Keratinocyte (primary cell): ENCODE data around the gene SLC12A1. TPM values are rescaled to one million over a fixed set of nuclear protein-coding genes. Genes with fewer than 3 reads are reported as not detected.

Source experiments
- DNase-seq: peaks from one replicate; pipeline ENCODE4 v3.0.0-alpha.2; 2011; ENCODE audit warnings: low read depth, missing footprints, low spot score
- FAIRE-seq: peaks from 2 replicates; lab custom pipeline; 2011; peaks lifted over from hg19 to GRCh38; lab: Jason Lieb, UNC
- H2AFZ ChIP-seq: 2 replicates; pipeline ENCODE4 v1.6.0; 2012; ENCODE audit warnings: low read length, control low read depth, inconsistent platforms; ENCODE audit not compliant: control insufficient read depth
- H3K27ac ChIP-seq: 2 replicates; pipeline ENCODE4 v1.5.1; 2011; ENCODE audit warnings: low read length; ENCODE audit not compliant: control insufficient read depth, insufficient read depth
- H3K27me3 ChIP-seq: 3 replicates; pipeline ENCODE4 v1.6.0; 2011; ENCODE audit warnings: low read length; ENCODE audit not compliant: control insufficient read depth, insufficient read depth; ENCODE audit errors: extremely low read depth
- H3K36me3 ChIP-seq, 2 experiments: 2 replicates in 1 of 2; 3 replicates in 1 of 2; pipeline ENCODE4 v1.5.1; 2011; ENCODE audit warnings: low read length in 2 of 2, mild to moderate bottlenecking in 1 of 2; ENCODE audit not compliant: control insufficient read depth in 2 of 2, insufficient read depth in 2 of 2; ENCODE audit errors: extremely low read depth in 1 of 2
- H3K4me1 ChIP-seq: 3 replicates; pipeline ENCODE4 v1.5.1; 2011; ENCODE audit warnings: low read length; ENCODE audit not compliant: control insufficient read depth, insufficient read depth; ENCODE audit errors: extremely low read depth
- H3K4me2 ChIP-seq: 3 replicates; pipeline ENCODE4 v1.6.0; 2011; ENCODE audit warnings: low read depth, low read length; ENCODE audit not compliant: control insufficient read depth, insufficient read depth; ENCODE audit errors: extremely low read depth
- H3K4me3 ChIP-seq, 3 experiments: fragments of 200-600 bp in 1 of 3; sonication (generic) in 1 of 3; 2 replicates in 2 of 3; 3 replicates in 1 of 3; pipeline ENCODE4 v1.5.1; 2011 to 2016; ENCODE audit warnings: low read length in 3 of 3, mild to moderate bottlenecking in 3 of 3, control low read depth in 2 of 3, inconsistent platforms in 1 of 3, low read depth in 1 of 3, mixed read lengths in 1 of 3, mixed run types in 1 of 3, moderate library complexity in 1 of 3; ENCODE audit not compliant: control insufficient read depth in 2 of 3, insufficient read depth in 2 of 3; ENCODE audit errors: extremely low read depth in 1 of 3
- H3K79me2 ChIP-seq: 2 replicates; pipeline ENCODE4 v1.6.0; 2012; ENCODE audit warnings: low read length; ENCODE audit not compliant: control insufficient read depth, insufficient read depth
- H3K9ac ChIP-seq: 3 replicates; pipeline ENCODE4 v1.6.0; 2011; ENCODE audit warnings: low read length; ENCODE audit not compliant: control insufficient read depth, insufficient read depth; ENCODE audit errors: extremely low read depth
- H3K9me1 ChIP-seq: 3 replicates; pipeline ENCODE4 v1.6.0; 2011; ENCODE audit warnings: low read length; ENCODE audit not compliant: control insufficient read depth, insufficient read depth; ENCODE audit errors: extremely low read depth
- H3K9me3 ChIP-seq: 2 replicates; pipeline ENCODE4 v1.5.1; 2012; ENCODE audit warnings: low read depth, low read length; ENCODE audit not compliant: control insufficient read depth
- H4K20me1 ChIP-seq: 3 replicates; pipeline ENCODE4 v1.6.0; 2011; ENCODE audit warnings: low read length; ENCODE audit not compliant: control insufficient read depth, insufficient read depth; ENCODE audit errors: extremely low read depth
- CTCF ChIP-seq, 3 experiments: IDR thresholded peaks in 1 of 3; conservative IDR thresholded peaks in 1 of 3; optimal IDR thresholded peaks in 1 of 3; 2 replicates in 2 of 3; 3 replicates in 1 of 3; pipeline versions ENCODE3 to v1.5.1; 2011; ENCODE audit warnings: low read length in 3 of 3, mild to moderate bottlenecking in 3 of 3, moderate library complexity in 2 of 3, control low read depth in 1 of 3, inconsistent platforms in 1 of 3; ENCODE audit not compliant: insufficient read depth in 2 of 3; ENCODE audit errors: extremely low read depth in 1 of 3
- EZH2 ChIP-seq: IDR thresholded peaks from one replicate; pipeline ENCODE4 v1.6.1; 2012; ENCODE audit warnings: inconsistent platforms, mild to moderate bottlenecking, low read length, moderate library complexity
- dilution Hi-C: fragments of 300-500 bp; cut with MboI; formaldehyde crosslinking; loops from one replicate; pipeline ENCODE4 v1.7.0; 2020; ENCODE audit warnings: low sequenced_read_pairs; ENCODE audit not compliant: extremely low pct_ligation_motif_present
- polyA plus RNA-seq, 5 experiments: library from polyadenylated mRNA; depleted of rRNA in 3 of 5; stranded (reverse) in 3 of 5; stranded (forward) in 1 of 5; unstranded in 1 of 5; fragments of >200 nt; gene quantifications; 1 replicate in 1 of 5; 2 replicates in 3 of 5; 3 replicates in 1 of 5; pipeline versions ENCODE4 v1.2.1 to v1.2.3, GENCODE V29; 2011 to 2012; ENCODE audit warnings: missing spikeins in 2 of 5, low read depth in 1 of 5, low replicate concordance in 1 of 5

Gene SLC12A1
- polyA plus RNA-seq, 1 donor (not counting 4 experiments of a cell fraction or from before 2014, with no cell fraction given) = not detected

GRCh38 chr15:48176112-48176511, 30.0 kb upstream of the SLC12A1 start:
- Histone ChIP-seq H3K27ac (no peak overlapping the region), H4K20me1 (no peaks in the 10 kb centered on the region), H3K9ac (no peak overlapping the region), H3K4me3 (no peak overlapping the region), H3K27me3 (peaks cover 4% of the 10 kb centered on the region), H3K4me2 (no peak overlapping the region), H3K9me3 (no peaks in the 10 kb centered on the region), H3K36me3 (no peaks in the 10 kb centered on the region), H3K9me1 (no peaks in the 10 kb centered on the region), H3K79me2 (no peaks in the 10 kb centered on the region), H3K4me1 (no peaks in the 10 kb centered on the region), H2AFZ (no peak overlapping the region)
- DNase-seq (no peak), FAIRE-seq (no peak)
- no peak for TF ChIP-seq CTCF (optimal IDR thresholded peaks at IDR 0.05 in 1 of 3, IDR thresholded peaks at IDR 0.05 in 1 of 3, conservative IDR thresholded peaks at IDR 0.05 in 1 of 3; ENCODE audit: extremely low read depth in 1 of 3, insufficient read depth in 2 of 3, low read length in 3 of 3)
- no peak for TF ChIP-seq EZH2
- dilution Hi-C loops = no loop called here

- no peak overlapping the region for H3K27ac ChIP-seq
- H3K9me1 ChIP-seq = no peaks in the 10 kb centered on the region
- no peak overlapping the region for H2AFZ ChIP-seq
- H3K4me2 ChIP-seq = peak overlapping the region; percentile 39
- no peak for TF ChIP-seq CTCF (optimal IDR thresholded peaks at IDR 0.05 in 1 of 3, IDR thresholded peaks at IDR 0.05 in 1 of 3, conservative IDR thresholded peaks at IDR 0.05 in 1 of 3; ENCODE audit: extremely low read depth in 1 of 3, insufficient read depth in 2 of 3, low read length in 3 of 3)
- TF ChIP-seq EZH2 = no peak
- H3K4me3 ChIP-seq = no peak overlapping the region
- H3K79me2 ChIP-seq = no peaks in the 10 kb centered on the region
- dilution Hi-C loops = no loop called here
- H3K36me3 ChIP-seq = no peaks in the 10 kb centered on the region
- H4K20me1 ChIP-seq = no peaks in the 10 kb centered on the region
- no peak overlapping the region for H3K9ac ChIP-seq
- FAIRE-seq = no peak
- H3K27me3 ChIP-seq = peaks cover 4% of the 10 kb centered on the region
- DNase-seq = no peak
- no peaks in the 10 kb centered on the region for H3K9me3 ChIP-seq
- no peaks in the 10 kb centered on the region for H3K4me1 ChIP-seq
Observed at GRCh38 chr15:48176957-48177356, 29.1 kb upstream of the SLC12A1 start.
